WTC11 (cell line): ENCODE measurements around the gene ZBTB43. TPM values are rescaled to one million over a fixed set of nuclear protein-coding genes. Genes with fewer than 3 reads are reported as not detected.

Experiments used
- ATAC-seq: fragments of 200-7000 bp; cut with Tn5 transposase; 2 replicates; pipeline ENCODE4 v1.10.0; 2021; ENCODE audit warnings: mild to moderate bottlenecking, moderate library complexity
- CTCF ChIA-PET: fragments of 300-600 bp; sonication (Branson Sonifier 250); formaldehyde crosslinking; loops from one replicate; lab custom pipeline; 2021; ENCODE audit warnings: antibody characterized with exemption; lab: Charles Lee
- POLR2A ChIA-PET: fragments of 350-600 bp; sonication (Branson Sonifier 250); formaldehyde crosslinking; loops from one replicate; lab custom pipeline; 2021; ENCODE audit warnings: antibody characterized with exemption; lab: Charles Lee
- DNase-seq: peaks from one replicate; pipeline ENCODE4 v3.0.0; 2021; ENCODE audit warnings: low spot score
- H3K27ac Mint-ChIP-seq: 2 replicates; pipeline ENCODE4 v1.8.0; 2021; ENCODE audit warnings: mixed read lengths
- H3K27me3 Mint-ChIP-seq: 2 replicates; pipeline ENCODE4 v1.8.0; 2021; ENCODE audit warnings: low read depth, mild to moderate bottlenecking, moderate library complexity, mixed read lengths
- H3K36me3 Mint-ChIP-seq: 2 replicates; pipeline ENCODE4 v1.8.0; 2021; ENCODE audit warnings: mixed read lengths
- H3K4me1 Mint-ChIP-seq: 2 replicates; pipeline ENCODE4 v1.8.0; 2022; ENCODE audit warnings: mixed read lengths
- H3K4me3 Mint-ChIP-seq: 2 replicates; pipeline ENCODE4 v1.8.0; 2021; ENCODE audit warnings: mild to moderate bottlenecking, moderate library complexity, mixed read lengths
- H3K9me3 Mint-ChIP-seq: 2 replicates; pipeline ENCODE4 v1.8.0; 2021; ENCODE audit warnings: mixed read lengths
- HMGXB4 ChIP-seq: sonication (generic); formaldehyde crosslinking; IDR thresholded peaks from 2 replicates; pipeline ENCODE4 v1.8.1; 2023; ENCODE audit warnings: mild to moderate bottlenecking, moderate library complexity, missing genetic modification reagents
- MLX ChIP-seq: sonication (generic); formaldehyde crosslinking; IDR thresholded peaks from 2 replicates; pipeline ENCODE4 v1.8.1; 2023; ENCODE audit warnings: mild to moderate bottlenecking, missing genetic modification reagents, moderate library complexity
- MYBL2 ChIP-seq: sonication (generic); formaldehyde crosslinking; IDR thresholded peaks from 2 replicates; pipeline ENCODE4 v1.8.1; 2023; ENCODE audit warnings: mild to moderate bottlenecking, moderate library complexity, missing genetic modification reagents
- NFATC4 ChIP-seq: fragments of 250-450 bp; sonication (Bioruptor Pico); IDR thresholded peaks from 2 replicates; pipeline ENCODE4 v1.9.0; 2021; ENCODE audit warnings: mild to moderate bottlenecking
- NR2C2 ChIP-seq: sonication (generic); formaldehyde crosslinking; IDR thresholded peaks from 2 replicates; pipeline ENCODE4 v1.8.0; 2022; ENCODE audit warnings: mild to moderate bottlenecking, missing genetic modification reagents
- SP1 ChIP-seq: sonication (generic); formaldehyde crosslinking; conservative IDR thresholded peaks from 2 replicates; pipeline ENCODE4 v1.8.1; 2022; ENCODE audit warnings: missing genetic modification reagents
- TEAD4 ChIP-seq: sonication (generic); formaldehyde crosslinking; IDR thresholded peaks from 2 replicates; pipeline ENCODE4 v1.8.0; 2022; ENCODE audit warnings: mild to moderate bottlenecking, missing genetic modification reagents
- ZNF121 ChIP-seq: sonication (generic); formaldehyde crosslinking; IDR thresholded peaks from 2 replicates; pipeline ENCODE4 v1.8.0; 2023; ENCODE audit warnings: missing genetic modification reagents
- ZNF416 ChIP-seq: fragments of 250-450 bp; sonication (Bioruptor Pico); IDR thresholded peaks from 2 replicates; pipeline ENCODE4 v1.9.0; 2021; ENCODE audit warnings: mild to moderate bottlenecking, inconsistent platforms
- ZNF671 ChIP-seq: fragments of 250-450 bp; sonication (Bioruptor Pico); IDR thresholded peaks from 2 replicates; pipeline ENCODE4 v1.8.0; 2021; ENCODE audit warnings: mild to moderate bottlenecking
- total RNA-seq: library from RNA; stranded (reverse); gene quantifications from 3 replicates; pipeline ENCODE4 v1.2.3, GENCODE V29; 2021
- TF ChIP-seq, protein P1 (sequence below): sonication (generic); formaldehyde crosslinking; conservative IDR thresholded peaks from 2 replicates; pipeline ENCODE4 v1.8.1; 2023; ENCODE audit warnings: mild to moderate bottlenecking, low read depth, missing genetic modification reagents, moderate library complexity
- TF ChIP-seq, protein P2 (sequence below): fragments of 250-450 bp; sonication (Bioruptor Pico); IDR thresholded peaks from 2 replicates; pipeline ENCODE4 v1.9.0; 2021; ENCODE audit warnings: mild to moderate bottlenecking
- TF ChIP-seq, protein P3 (sequence below): sonication (generic); formaldehyde crosslinking; IDR thresholded peaks from 2 replicates; pipeline ENCODE4 v1.8.0; 2022; ENCODE audit warnings: mild to moderate bottlenecking, missing genetic modification reagents
- TF ChIP-seq, protein P4 (sequence below): fragments of 200-600 bp; IDR thresholded peaks from 2 replicates; pipeline ENCODE4 v1.8.0; 2022; ENCODE audit warnings: antibody characterized with exemption
- TF ChIP-seq, protein P5 (sequence below): sonication (generic); formaldehyde crosslinking; IDR thresholded peaks from 2 replicates; pipeline ENCODE4 v1.8.0; 2022; ENCODE audit warnings: mild to moderate bottlenecking, missing genetic modification reagents

The ZBTB43 gene
- total RNA-seq, 1 experiment from 2014 or later: 23.8 TPM

- no peak for ATAC-seq
- POLR2A ChIA-PET: no interaction called here
- no peak overlapping the region for H3K4me3 Mint-ChIP-seq
These were observed 33.4 kb downstream of the ZBTB43 start for GRCh38 chr9:126838055-126838811.

GRCh38 chr9:126838895-126839294, 34.1 kb downstream of the ZBTB43 start:
- Mint-ChIP-seq H3K4me1 (0 out of 2 replicates have a peak, but pooled peaks cover 3% of the 10 kb centered on the region), H3K4me3 (no peak overlapping the region), H3K27ac (no peak overlapping the region; the same call in 1 of the 2 replicates), H3K27me3 (no peaks in the 10 kb centered on the region), H3K36me3 (peaks cover 17% of the 10 kb centered on the region), H3K9me3 (no peaks in the 10 kb centered on the region)
- no peak for ATAC-seq
- ChIA-PET CTCF (interaction anchor here (1.0 kb wide), 1 partner anchor 134 kb away, joined by 4 read pairs; no protein-coding TSS in a partner anchor), POLR2A (no interaction called here)
- DNase-seq: no peak
- TF ChIP-seq NR2C2 (no peak), MYBL2 (no peak), ZNF416 (CRISPR knock-in tag) (no peak), TEAD4 (CRISPR knock-in tag) (no peak), ZNF121 (CRISPR knock-in tag) (no peak), NFATC4 (CRISPR knock-in tag) (no peak), ZNF671 (no peak)
- TF ChIP-seq, protein P1, sequence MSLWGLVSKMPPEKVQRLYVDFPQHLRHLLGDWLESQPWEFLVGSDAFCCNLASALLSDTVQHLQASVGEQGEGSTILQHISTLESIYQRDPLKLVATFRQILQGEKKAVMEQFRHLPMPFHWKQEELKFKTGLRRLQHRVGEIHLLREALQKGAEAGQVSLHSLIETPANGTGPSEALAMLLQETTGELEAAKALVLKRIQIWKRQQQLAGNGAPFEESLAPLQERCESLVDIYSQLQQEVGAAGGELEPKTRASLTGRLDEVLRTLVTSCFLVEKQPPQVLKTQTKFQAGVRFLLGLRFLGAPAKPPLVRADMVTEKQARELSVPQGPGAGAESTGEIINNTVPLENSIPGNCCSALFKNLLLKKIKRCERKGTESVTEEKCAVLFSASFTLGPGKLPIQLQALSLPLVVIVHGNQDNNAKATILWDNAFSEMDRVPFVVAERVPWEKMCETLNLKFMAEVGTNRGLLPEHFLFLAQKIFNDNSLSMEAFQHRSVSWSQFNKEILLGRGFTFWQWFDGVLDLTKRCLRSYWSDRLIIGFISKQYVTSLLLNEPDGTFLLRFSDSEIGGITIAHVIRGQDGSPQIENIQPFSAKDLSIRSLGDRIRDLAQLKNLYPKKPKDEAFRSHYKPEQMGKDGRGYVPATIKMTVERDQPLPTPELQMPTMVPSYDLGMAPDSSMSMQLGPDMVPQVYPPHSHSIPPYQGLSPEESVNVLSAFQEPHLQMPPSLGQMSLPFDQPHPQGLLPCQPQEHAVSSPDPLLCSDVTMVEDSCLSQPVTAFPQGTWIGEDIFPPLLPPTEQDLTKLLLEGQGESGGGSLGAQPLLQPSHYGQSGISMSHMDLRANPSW (CRISPR knock-in tag): no peak
- TF ChIP-seq, protein P2, sequence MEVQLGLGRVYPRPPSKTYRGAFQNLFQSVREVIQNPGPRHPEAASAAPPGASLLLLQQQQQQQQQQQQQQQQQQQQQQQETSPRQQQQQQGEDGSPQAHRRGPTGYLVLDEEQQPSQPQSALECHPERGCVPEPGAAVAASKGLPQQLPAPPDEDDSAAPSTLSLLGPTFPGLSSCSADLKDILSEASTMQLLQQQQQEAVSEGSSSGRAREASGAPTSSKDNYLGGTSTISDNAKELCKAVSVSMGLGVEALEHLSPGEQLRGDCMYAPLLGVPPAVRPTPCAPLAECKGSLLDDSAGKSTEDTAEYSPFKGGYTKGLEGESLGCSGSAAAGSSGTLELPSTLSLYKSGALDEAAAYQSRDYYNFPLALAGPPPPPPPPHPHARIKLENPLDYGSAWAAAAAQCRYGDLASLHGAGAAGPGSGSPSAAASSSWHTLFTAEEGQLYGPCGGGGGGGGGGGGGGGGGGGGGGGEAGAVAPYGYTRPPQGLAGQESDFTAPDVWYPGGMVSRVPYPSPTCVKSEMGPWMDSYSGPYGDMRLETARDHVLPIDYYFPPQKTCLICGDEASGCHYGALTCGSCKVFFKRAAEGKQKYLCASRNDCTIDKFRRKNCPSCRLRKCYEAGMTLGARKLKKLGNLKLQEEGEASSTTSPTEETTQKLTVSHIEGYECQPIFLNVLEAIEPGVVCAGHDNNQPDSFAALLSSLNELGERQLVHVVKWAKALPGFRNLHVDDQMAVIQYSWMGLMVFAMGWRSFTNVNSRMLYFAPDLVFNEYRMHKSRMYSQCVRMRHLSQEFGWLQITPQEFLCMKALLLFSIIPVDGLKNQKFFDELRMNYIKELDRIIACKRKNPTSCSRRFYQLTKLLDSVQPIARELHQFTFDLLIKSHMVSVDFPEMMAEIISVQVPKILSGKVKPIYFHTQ (CRISPR knock-in tag): no peak
- TF ChIP-seq, protein P3, sequence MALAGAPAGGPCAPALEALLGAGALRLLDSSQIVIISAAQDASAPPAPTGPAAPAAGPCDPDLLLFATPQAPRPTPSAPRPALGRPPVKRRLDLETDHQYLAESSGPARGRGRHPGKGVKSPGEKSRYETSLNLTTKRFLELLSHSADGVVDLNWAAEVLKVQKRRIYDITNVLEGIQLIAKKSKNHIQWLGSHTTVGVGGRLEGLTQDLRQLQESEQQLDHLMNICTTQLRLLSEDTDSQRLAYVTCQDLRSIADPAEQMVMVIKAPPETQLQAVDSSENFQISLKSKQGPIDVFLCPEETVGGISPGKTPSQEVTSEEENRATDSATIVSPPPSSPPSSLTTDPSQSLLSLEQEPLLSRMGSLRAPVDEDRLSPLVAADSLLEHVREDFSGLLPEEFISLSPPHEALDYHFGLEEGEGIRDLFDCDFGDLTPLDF (CRISPR knock-in tag): no peak

More at GRCh38 chr9:126838055-126838811, 33.4 kb downstream of the ZBTB43 start:
- CTCF ChIA-PET: interaction anchor here (1.0 kb wide), 1 partner anchor 133 kb away, joined by 4 read pairs; no protein-coding TSS in a partner anchor
- no peaks in the 10 kb centered on the region for H3K27me3 Mint-ChIP-seq
- TF ChIP-seq, protein P4, sequence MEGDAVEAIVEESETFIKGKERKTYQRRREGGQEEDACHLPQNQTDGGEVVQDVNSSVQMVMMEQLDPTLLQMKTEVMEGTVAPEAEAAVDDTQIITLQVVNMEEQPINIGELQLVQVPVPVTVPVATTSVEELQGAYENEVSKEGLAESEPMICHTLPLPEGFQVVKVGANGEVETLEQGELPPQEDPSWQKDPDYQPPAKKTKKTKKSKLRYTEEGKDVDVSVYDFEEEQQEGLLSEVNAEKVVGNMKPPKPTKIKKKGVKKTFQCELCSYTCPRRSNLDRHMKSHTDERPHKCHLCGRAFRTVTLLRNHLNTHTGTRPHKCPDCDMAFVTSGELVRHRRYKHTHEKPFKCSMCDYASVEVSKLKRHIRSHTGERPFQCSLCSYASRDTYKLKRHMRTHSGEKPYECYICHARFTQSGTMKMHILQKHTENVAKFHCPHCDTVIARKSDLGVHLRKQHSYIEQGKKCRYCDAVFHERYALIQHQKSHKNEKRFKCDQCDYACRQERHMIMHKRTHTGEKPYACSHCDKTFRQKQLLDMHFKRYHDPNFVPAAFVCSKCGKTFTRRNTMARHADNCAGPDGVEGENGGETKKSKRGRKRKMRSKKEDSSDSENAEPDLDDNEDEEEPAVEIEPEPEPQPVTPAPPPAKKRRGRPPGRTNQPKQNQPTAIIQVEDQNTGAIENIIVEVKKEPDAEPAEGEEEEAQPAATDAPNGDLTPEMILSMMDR: no peak
- TF ChIP-seq HMGXB4 (CRISPR knock-in tag): no peak
- no peak for TF ChIP-seq MLX (CRISPR knock-in tag)
- TF ChIP-seq SP1: no peak
- TF ChIP-seq, protein P5, sequence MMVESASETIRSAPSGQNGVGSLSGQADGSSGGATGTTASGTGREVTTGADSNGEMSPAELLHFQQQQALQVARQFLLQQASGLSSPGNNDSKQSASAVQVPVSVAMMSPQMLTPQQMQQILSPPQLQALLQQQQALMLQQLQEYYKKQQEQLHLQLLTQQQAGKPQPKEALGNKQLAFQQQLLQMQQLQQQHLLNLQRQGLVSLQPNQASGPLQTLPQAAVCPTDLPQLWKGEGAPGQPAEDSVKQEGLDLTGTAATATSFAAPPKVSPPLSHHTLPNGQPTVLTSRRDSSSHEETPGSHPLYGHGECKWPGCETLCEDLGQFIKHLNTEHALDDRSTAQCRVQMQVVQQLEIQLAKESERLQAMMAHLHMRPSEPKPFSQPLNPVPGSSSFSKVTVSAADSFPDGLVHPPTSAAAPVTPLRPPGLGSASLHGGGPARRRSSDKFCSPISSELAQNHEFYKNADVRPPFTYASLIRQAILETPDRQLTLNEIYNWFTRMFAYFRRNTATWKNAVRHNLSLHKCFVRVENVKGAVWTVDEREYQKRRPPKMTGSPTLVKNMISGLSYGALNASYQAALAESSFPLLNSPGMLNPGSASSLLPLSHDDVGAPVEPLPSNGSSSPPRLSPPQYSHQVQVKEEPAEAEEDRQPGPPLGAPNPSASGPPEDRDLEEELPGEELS: no peak
- TF ChIP-seq, all 79 proteins: peak for 0
- Mint-ChIP-seq H3K9me3 (no peaks in the 10 kb centered on the region), H3K27ac (no peak overlapping the region), H3K36me3 (peaks cover 21% of the 10 kb centered on the region), H3K4me1 (0 out of 2 replicates have a peak, but pooled peaks cover 3% of the 10 kb centered on the region)
- DNase-seq: no peak
